Stromal cell of bone marrow (primary cell): ENCODE data around the gene STK11.
"Not testable (repeated sequence)": the region's sequence is repeated elsewhere in the genome, so short reads cannot be mapped to it uniquely, and the experiment has no call there.

Experiments used
- DNase-seq: peaks from one replicate; pipeline ENCODE4 v3.0.0-alpha.2; 2012; ENCODE audit warnings: low read depth

STK11 gene

GRCh38 chr19:1238369-1239303, 33.1 kb downstream of the STK11 start:
- no peak for DNase-seq

GRCh38 chr19:1239420-1239795, 33.8 kb downstream of the STK11 start:
- no peak for DNase-seq

GRCh38 chr19:1239796-1240737, 34.5 kb downstream of the STK11 start:
- peak; percentile 78 for DNase-seq

- DNase-seq: no peak
Measured at GRCh38 chr19:1240925-1241324, 35.3 kb downstream of the STK11 start.

GRCh38 chr19:1241417-1242095, 36.0 kb downstream of the STK11 start, which contains the start of gene ATP5F1D:
Gene ATP5F1D, plus strand, starts transcription at chr19:1241751. Its CDS starts 100 bp downstream, at chr19:1241851.
- peak; percentile 87 for DNase-seq

GRCh38 chr19:1243768-1244692, 38.5 kb downstream of the STK11 start:
- no peak for DNase-seq

GRCh38 chr19:1244693-1245451, 39.3 kb downstream of the STK11 start:
- no peak for DNase-seq

- no peak for DNase-seq
Measured at GRCh38 chr19:1245494-1246264, 40.1 kb downstream of the STK11 start.

GRCh38 chr19:1246265-1247087, 40.9 kb downstream of the STK11 start:
- not testable (repeated sequence) for DNase-seq

- DNase-seq: no peak
Measured at GRCh38 chr19:1247748-1248138, 42.2 kb downstream of the STK11 start.

GRCh38 chr19:1248139-1248785, 42.7 kb downstream of the STK11 start, which contains the start of gene MIDN:
Gene MIDN, plus strand, starts transcription at chr19:1248583. Its CDS starts 1,714 bp downstream, at chr19:1250297.
- peak; percentile 82 for DNase-seq

GRCh38 chr19:1248786-1249297, 43.3 kb downstream of the STK11 start:
- DNase-seq: no peak

- DNase-seq: peak; percentile 94
Measured at GRCh38 chr19:1249298-1249989, 43.9 kb downstream of the STK11 start.

GRCh38 chr19:1249990-1250436, 44.4 kb downstream of the STK11 start:
- no peak for DNase-seq

- no peak for DNase-seq
Measured at GRCh38 chr19:1250437-1251260, 45.1 kb downstream of the STK11 start.
